Stomach (tissue), 4 donors: ENCODE measurements around the gene RPN2.

Experiments
- POLR2A ChIP-seq, 4 donors: fragments of 450-650 bp; IDR thresholded peaks; one replicate each; pipeline ENCODE4 v1.6.1; 2016; ENCODE audit warnings: antibody characterized with exemption in 4 of 4, control low read depth in 2 of 4, mild to moderate bottlenecking in 1 of 4, moderate library complexity in 1 of 4
- POLR2AphosphoS5 ChIP-seq, 3 donors: sonication (generic); formaldehyde crosslinking; IDR thresholded peaks; one replicate each; pipeline ENCODE4 v1.6.1; 2016; ENCODE audit warnings: antibody characterized with exemption in 3 of 3
- TF ChIP-seq, protein P1 (sequence below), 7 experiments: fragments of 450-650 bp in 4 of 7; fragments of 200-600 bp in 3 of 7; sonication (generic) in 3 of 7; IDR thresholded peaks; one replicate each; pipeline ENCODE4 v1.5.1; 2016 to 2019; ENCODE audit warnings: antibody characterized with exemption in 7 of 7, control low read depth in 2 of 7, mild to moderate bottlenecking in 1 of 7

DNA sequence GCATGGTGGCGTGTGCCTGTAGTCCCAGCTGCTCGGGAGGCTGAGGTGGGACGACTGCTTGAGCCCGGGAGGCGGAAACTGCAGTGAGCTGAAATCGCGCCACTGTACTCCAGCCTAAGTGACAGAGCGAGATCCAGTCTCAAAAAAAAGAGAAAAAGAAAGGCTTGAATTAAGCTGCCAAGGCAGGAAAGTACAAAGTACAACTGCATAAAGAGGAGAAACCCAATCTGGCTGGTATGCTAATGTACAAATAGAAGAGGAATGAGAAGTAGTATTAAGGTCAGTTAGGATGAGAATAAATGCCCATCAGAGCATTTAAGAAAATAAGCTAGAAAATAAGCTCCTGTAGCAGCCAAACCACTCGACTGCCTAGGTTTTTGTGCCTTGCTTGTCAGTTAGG lies 23.1 kb upstream of the RPN2 start:
- TF ChIP-seq POLR2AphosphoS5 (IDR thresholded peaks at IDR 0.05) (no peak), POLR2A (IDR thresholded peaks at IDR 0.05) (no peak)
- TF ChIP-seq, protein P1, sequence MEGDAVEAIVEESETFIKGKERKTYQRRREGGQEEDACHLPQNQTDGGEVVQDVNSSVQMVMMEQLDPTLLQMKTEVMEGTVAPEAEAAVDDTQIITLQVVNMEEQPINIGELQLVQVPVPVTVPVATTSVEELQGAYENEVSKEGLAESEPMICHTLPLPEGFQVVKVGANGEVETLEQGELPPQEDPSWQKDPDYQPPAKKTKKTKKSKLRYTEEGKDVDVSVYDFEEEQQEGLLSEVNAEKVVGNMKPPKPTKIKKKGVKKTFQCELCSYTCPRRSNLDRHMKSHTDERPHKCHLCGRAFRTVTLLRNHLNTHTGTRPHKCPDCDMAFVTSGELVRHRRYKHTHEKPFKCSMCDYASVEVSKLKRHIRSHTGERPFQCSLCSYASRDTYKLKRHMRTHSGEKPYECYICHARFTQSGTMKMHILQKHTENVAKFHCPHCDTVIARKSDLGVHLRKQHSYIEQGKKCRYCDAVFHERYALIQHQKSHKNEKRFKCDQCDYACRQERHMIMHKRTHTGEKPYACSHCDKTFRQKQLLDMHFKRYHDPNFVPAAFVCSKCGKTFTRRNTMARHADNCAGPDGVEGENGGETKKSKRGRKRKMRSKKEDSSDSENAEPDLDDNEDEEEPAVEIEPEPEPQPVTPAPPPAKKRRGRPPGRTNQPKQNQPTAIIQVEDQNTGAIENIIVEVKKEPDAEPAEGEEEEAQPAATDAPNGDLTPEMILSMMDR (IDR thresholded peaks at IDR 0.05) = no peak
